Natural killer cell (primary cell): ENCODE measurements around the gene SCTR. TPM values are rescaled to one million over a fixed set of nuclear protein-coding genes. Genes with fewer than 3 reads are reported as not detected.

Experiments
- ATAC-seq, 3 donors: fragments of 150-1000 bp in 2 of 3; fragments of 200-7000 bp in 1 of 3; cut with Tn5 transposase; 1 replicate in 1 of 3; 2 replicates in 2 of 3; pipeline ENCODE4 v1.10.0; 2021; ENCODE audit warnings: mild to moderate bottlenecking in 2 of 3, moderate library complexity in 2 of 3
- DNase-seq, 2 donors: peaks; one replicate each; pipeline versions ENCODE4 v3.0.0 to v3.0.0-alpha.2; 2013 to 2021; ENCODE audit warnings: mixed read lengths in 1 of 2
- H3K27ac ChIP-seq: one replicate; pipeline ENCODE4 v1.5.1; 2013; ENCODE audit warnings: mild to moderate bottlenecking, low read length
- H3K27me3 ChIP-seq: one replicate; pipeline ENCODE4 v1.6.1; 2013; ENCODE audit warnings: low read length; ENCODE audit not compliant: control insufficient read depth, insufficient read depth
- H3K36me3 ChIP-seq: one replicate; pipeline ENCODE4 v1.6.1; 2013; ENCODE audit warnings: low read length; ENCODE audit not compliant: control insufficient read depth, insufficient read depth
- H3K4me1 ChIP-seq: one replicate; pipeline ENCODE4 v1.6.1; 2013; ENCODE audit warnings: low read length; ENCODE audit not compliant: control insufficient read depth, insufficient read depth
- H3K4me3 ChIP-seq: one replicate; pipeline ENCODE4 v1.5.1; 2013; ENCODE audit warnings: low read length
- H3K9me3 ChIP-seq: one replicate; pipeline ENCODE4 v1.6.1; 2013; ENCODE audit warnings: low read length; ENCODE audit not compliant: control insufficient read depth, insufficient read depth
- H3K27ac Mint-ChIP-seq, 2 donors: one replicate each; pipeline ENCODE4 v1.8.0; 2022; ENCODE audit warnings: mild to moderate bottlenecking in 2 of 2, mixed read lengths in 2 of 2, moderate library complexity in 1 of 2
- H3K27me3 Mint-ChIP-seq, 2 donors: one replicate each; pipeline ENCODE4 v1.8.0; 2022; ENCODE audit warnings: low read depth in 2 of 2, mixed read lengths in 2 of 2
- H3K36me3 Mint-ChIP-seq: one replicate; pipeline ENCODE4 v1.8.0; 2022; ENCODE audit warnings: mixed read lengths
- H3K4me1 Mint-ChIP-seq, 2 donors: one replicate each; pipeline ENCODE4 v1.8.0; 2022; ENCODE audit warnings: mixed read lengths in 2 of 2
- H3K4me3 Mint-ChIP-seq: one replicate; pipeline ENCODE4 v1.8.0; 2022; ENCODE audit warnings: mild to moderate bottlenecking, moderate library complexity, mixed read lengths
- H3K9me3 Mint-ChIP-seq, 2 donors: one replicate each; pipeline ENCODE4 v1.8.0; 2022; ENCODE audit warnings: mixed read lengths in 2 of 2
- CTCF ChIP-seq: fragments of 200-600 bp; IDR thresholded peaks from one replicate; pipeline ENCODE4 v1.8.0; 2022; ENCODE audit warnings: antibody characterized with exemption
- WGBS: methylation state at CpG from one replicate; pipeline ENCODE4 v1.1.7; 2013; ENCODE audit warnings: missing lambda C conversion rate; ENCODE audit not compliant: insufficient coverage; 5-methylcytosine and 5-hydroxymethylcytosine counted together
- intact Hi-C: fragments of 100-400 bp; cut with micrococcal nuclease; formaldehyde crosslinking; loops from one replicate; pipeline ENCODE4 v1.14.2; 2022
- total RNA-seq, 4 donors: library from RNA; stranded (reverse); fragments of 120-200 nt in 1 of 4; gene quantifications; one replicate each; pipeline versions ENCODE4 v1.2.3 to v1.2.4, GENCODE V29; 2013 to 2022

Gene SCTR
- total RNA-seq, 3 donors from 2014 or later (not counting 1 experiment from before 2014, with no cell fraction given): not detected

GRCh38 chr2:119549241-119549640, 25.0 kb upstream of the SCTR start:
- Histone ChIP-seq H3K27ac (no peak overlapping the region), H3K9me3 (no peaks in the 10 kb centered on the region), H3K4me3 (no peak overlapping the region), H3K4me1 (peaks cover 3% of the 10 kb centered on the region), H3K36me3 (no peaks in the 10 kb centered on the region), H3K27me3 (peaks cover 11% of the 10 kb centered on the region)
- intact Hi-C loops: no loop called here
- peaks cover 7% of the 10 kb centered on the region for H3K36me3 Mint-ChIP-seq
- ATAC-seq: no peak
- H3K4me3 Mint-ChIP-seq: no peak overlapping the region
- peaks cover 17 to 25% of the 10 kb centered on the region in 2 donors for H3K27me3 Mint-ChIP-seq
- H3K4me1 Mint-ChIP-seq: no peaks in the 10 kb centered on the region
- H3K9me3 Mint-ChIP-seq: no peaks in the 10 kb centered on the region
- no peak overlapping the region for H3K27ac Mint-ChIP-seq
- no peak for TF ChIP-seq CTCF
- DNase-seq: no peak
- WGBS: no CpG with 5 or more reads among the region's 1 CpG

- no peak overlapping the region for H3K4me3 ChIP-seq
- H3K36me3 Mint-ChIP-seq: peaks cover 7% of the 10 kb centered on the region
- intact Hi-C loops: no loop called here
- peaks cover 6% of the 10 kb centered on the region for H3K4me1 ChIP-seq
- no peak overlapping the region for H3K27ac ChIP-seq
- H3K9me3 ChIP-seq: no peaks in the 10 kb centered on the region
- ATAC-seq (no peak), DNase-seq (no peak)
- no peaks in the 10 kb centered on the region for H3K9me3 Mint-ChIP-seq
- H3K27me3 Mint-ChIP-seq: peaks cover 19 to 28% of the 10 kb centered on the region in 2 donors
- no peak overlapping the region for H3K27ac Mint-ChIP-seq
- H3K27me3 ChIP-seq: peaks cover 14% of the 10 kb centered on the region
- no peaks in the 10 kb centered on the region for H3K36me3 ChIP-seq
- TF ChIP-seq CTCF: no peak
- no peaks in the 10 kb centered on the region for H3K4me1 Mint-ChIP-seq
- 100% methylated on average over 1 of the region's 2 CpGs for WGBS
- H3K4me3 Mint-ChIP-seq: no peak overlapping the region
These were observed 24.3 kb upstream of the SCTR start for GRCh38 chr2:119548516-119549120.

- peaks cover 31% of the 10 kb centered on the region for H3K27me3 ChIP-seq
These were observed 22.1 kb upstream of the SCTR start for GRCh38 chr2:119546447-119546767.

More at GRCh38 chr2:119546447-119546767, 22.1 kb upstream of the SCTR start:
- ATAC-seq (no peak), DNase-seq (no peak)
- Mint-ChIP-seq H3K27me3 (peaks cover 33 to 50% of the 10 kb centered on the region in 2 donors), H3K36me3 (peaks cover 7% of the 10 kb centered on the region), H3K9me3 (no peaks in the 10 kb centered on the region), H3K27ac (no peak overlapping the region), H3K4me1 (peaks cover 0 to 5% of the 10 kb centered on the region in 2 donors), H3K4me3 (no peak overlapping the region)
- no peak overlapping the region for H3K27ac ChIP-seq
- H3K4me1 ChIP-seq: peaks cover 6% of the 10 kb centered on the region
- H3K9me3 ChIP-seq: no peaks in the 10 kb centered on the region
- H3K36me3 ChIP-seq: no peaks in the 10 kb centered on the region
- no peak overlapping the region for H3K4me3 ChIP-seq
- no peak for TF ChIP-seq CTCF
- intact Hi-C loops: no loop called here
- 94% methylated on average over 1 of the region's 1 CpG for WGBS
